Activated CD8-positive, alpha-beta T cell treated with anti-CD3 and anti-CD28 coated beads for 36 hours (primary cell): ENCODE data around the gene MMP23B. TPM values are rescaled to one million over a fixed set of nuclear protein-coding genes. Genes with fewer than 3 reads are reported as not detected.
"Not testable (repeated sequence)": the region's sequence is repeated elsewhere in the genome, so short reads cannot be mapped to it uniquely, and the experiment has no call there.

Experiments used
- ATAC-seq: fragments of 200-7000 bp; cut with Tn5 transposase; one replicate; pipeline ENCODE4 v1.10.0; 2021; ENCODE audit warnings: mild to moderate bottlenecking, moderate library complexity
- CTCF ChIA-PET: fragments of 350-600 bp; sonication (Branson Sonifier 250); formaldehyde crosslinking; loops from one replicate; lab custom pipeline; 2021; ENCODE audit warnings: antibody characterized with exemption; lab: Charles Lee
- POLR2A ChIA-PET: fragments of 350-600 bp; sonication (Branson Sonifier 250); formaldehyde crosslinking; loops from one replicate; lab custom pipeline; 2021; ENCODE audit warnings: antibody characterized with exemption; lab: Charles Lee
- DNase-seq: peaks from one replicate; pipeline ENCODE4 v3.0.0-alpha.2; 2020
- H3K27ac Mint-ChIP-seq: one replicate; pipeline ENCODE4 v1.8.0; 2021; ENCODE audit warnings: mild to moderate bottlenecking, mixed read lengths
- H3K27me3 Mint-ChIP-seq: one replicate; pipeline ENCODE4 v1.8.0; 2021; ENCODE audit warnings: mixed read lengths
- H3K36me3 Mint-ChIP-seq: one replicate; pipeline ENCODE4 v1.8.0; 2021; ENCODE audit warnings: low read depth, mixed read lengths
- H3K4me1 Mint-ChIP-seq: one replicate; pipeline ENCODE4 v1.8.0; 2021; ENCODE audit warnings: low read depth, mixed read lengths
- H3K4me3 Mint-ChIP-seq: one replicate; pipeline ENCODE4 v1.8.0; 2021; ENCODE audit warnings: mild to moderate bottlenecking, moderate library complexity, mixed read lengths
- H3K9me3 Mint-ChIP-seq: one replicate; pipeline ENCODE4 v1.8.0; 2021; ENCODE audit warnings: mixed read lengths
- CTCF ChIP-seq: fragments of 200-600 bp; IDR thresholded peaks from one replicate; pipeline ENCODE4 v1.8.0; 2022; ENCODE audit warnings: antibody characterized with exemption, mild to moderate bottlenecking
- intact Hi-C: fragments of 100-400 bp; cut with micrococcal nuclease; formaldehyde crosslinking; loops from one replicate; pipeline ENCODE4 v1.10.0; 2022
- total RNA-seq, 2 experiments: library from RNA; stranded (reverse); gene quantifications; one replicate each; pipeline ENCODE4 v1.2.3, GENCODE V29; 2021

MMP23B gene
- total RNA-seq, 2 experiments from 2014 or later, result 3.3 to 4.0 TPM

GRCh38 chr1:1630191-1630964 is 1.6 kb upstream of the MMP23B start:
- Mint-ChIP-seq H3K4me3 (peak overlapping the region; percentile 79), H3K27ac (peak overlapping the region; percentile 94), H3K4me1 (peaks cover 11% of the 10 kb centered on the region), H3K27me3 (peaks cover 4% of the 10 kb centered on the region), H3K9me3 (no peaks in the 10 kb centered on the region), H3K36me3 (peaks cover 2% of the 10 kb centered on the region)
- ChIA-PET CTCF (interaction anchor here (1.3 to 1.8 kb wide), 3 partner anchors 16 to 72 kb away, joined by 3 to 10 read pairs (median 4); partner anchors contain the start of gene MIB2), POLR2A (interaction anchor here (0.5 to 4.0 kb wide), 6 partner anchors 13 to 609 kb away, joined by 3 to 46 read pairs (median 4); partner anchors contain the start of genes CALML6, CCNL2 and MIB2)
- peak; percentile 95 for DNase-seq
- intact Hi-C loops, result no loop called here
- TF ChIP-seq CTCF, result no peak
- ATAC-seq, result peak; percentile 70

GRCh38 chr1:1630965-1631781 is 800 bp upstream of the MMP23B start:
- CTCF ChIA-PET, result interaction anchor here (1.8 kb wide), 1 partner anchor 17 kb away, joined by 10 read pairs; the partner anchor contains the start of gene MIB2
- H3K9me3 Mint-ChIP-seq, result no peaks in the 10 kb centered on the region
- H3K36me3 Mint-ChIP-seq, result peaks cover 2% of the 10 kb centered on the region
- ATAC-seq (no peak), DNase-seq (peak; percentile 37)
- H3K4me3 Mint-ChIP-seq, result peak overlapping the region; percentile 58
- POLR2A ChIA-PET, result interaction anchor here (0.6 to 4.0 kb wide), 5 partner anchors 14 to 608 kb away, joined by 3 to 46 read pairs (median 3); partner anchors contain the start of genes CALML6, CCNL2 and MIB2
- H3K4me1 Mint-ChIP-seq, result peaks cover 6% of the 10 kb centered on the region
- intact Hi-C loops, result no loop called here
- peak overlapping the region; percentile 71 for H3K27ac Mint-ChIP-seq
- TF ChIP-seq CTCF, result no peak
- H3K27me3 Mint-ChIP-seq, result peaks cover 4% of the 10 kb centered on the region

GRCh38 chr1:1633409-1633808 is 1.4 kb downstream of the MMP23B start:
- H3K27me3 Mint-ChIP-seq, H3K27ac Mint-ChIP-seq, ATAC-seq, intact Hi-C loops, H3K4me3 Mint-ChIP-seq, DNase-seq, H3K9me3 Mint-ChIP-seq, H3K36me3 Mint-ChIP-seq, POLR2A ChIA-PET, H3K4me1 Mint-ChIP-seq, CTCF ChIA-PET: not testable (repeated sequence)

- H3K27ac Mint-ChIP-seq, H3K4me3 Mint-ChIP-seq, ATAC-seq, H3K27me3 Mint-ChIP-seq, H3K9me3 Mint-ChIP-seq, DNase-seq, CTCF ChIA-PET, intact Hi-C loops, POLR2A ChIA-PET, H3K36me3 Mint-ChIP-seq, H3K4me1 Mint-ChIP-seq: not testable (repeated sequence)
These were observed 2.6 kb downstream of the MMP23B start for GRCh38 chr1:1634613-1635012.

GRCh38 chr1:1636621-1637478 is 4.9 kb downstream of the MMP23B start:
- POLR2A ChIA-PET, H3K27ac Mint-ChIP-seq, intact Hi-C loops, CTCF ChIA-PET, ATAC-seq, DNase-seq, H3K27me3 Mint-ChIP-seq, H3K4me1 Mint-ChIP-seq, H3K4me3 Mint-ChIP-seq, H3K36me3 Mint-ChIP-seq, H3K9me3 Mint-ChIP-seq: not testable (repeated sequence)

GRCh38 chr1:1637479-1637875 is 5.5 kb downstream of the MMP23B start:
- H3K36me3 Mint-ChIP-seq, POLR2A ChIA-PET, intact Hi-C loops, ATAC-seq, H3K4me3 Mint-ChIP-seq, H3K27ac Mint-ChIP-seq, DNase-seq, H3K9me3 Mint-ChIP-seq, H3K4me1 Mint-ChIP-seq, H3K27me3 Mint-ChIP-seq, CTCF ChIA-PET: not testable (repeated sequence)

- H3K9me3 Mint-ChIP-seq, DNase-seq, H3K27me3 Mint-ChIP-seq, POLR2A ChIA-PET, ATAC-seq, intact Hi-C loops, H3K27ac Mint-ChIP-seq, H3K36me3 Mint-ChIP-seq, CTCF ChIA-PET, H3K4me3 Mint-ChIP-seq, H3K4me1 Mint-ChIP-seq: not testable (repeated sequence)
These were observed 6.6 kb downstream of the MMP23B start for GRCh38 chr1:1638528-1638927.

- DNase-seq, H3K4me1 Mint-ChIP-seq, H3K9me3 Mint-ChIP-seq, intact Hi-C loops, CTCF ChIA-PET, ATAC-seq, H3K4me3 Mint-ChIP-seq, H3K27ac Mint-ChIP-seq, POLR2A ChIA-PET, H3K36me3 Mint-ChIP-seq, H3K27me3 Mint-ChIP-seq: not testable (repeated sequence)
These were observed 7.4 kb downstream of the MMP23B start for GRCh38 chr1:1639368-1639767.

- H3K27ac Mint-ChIP-seq, CTCF ChIA-PET, H3K27me3 Mint-ChIP-seq, H3K4me1 Mint-ChIP-seq, H3K4me3 Mint-ChIP-seq, H3K9me3 Mint-ChIP-seq, ATAC-seq, intact Hi-C loops, H3K36me3 Mint-ChIP-seq, POLR2A ChIA-PET, DNase-seq: not testable (repeated sequence)
These were observed 8.1 kb downstream of the MMP23B start for GRCh38 chr1:1640081-1640480.
